EL (cell line): Measurements from ENCODE around the gene SMYD3.
"Not testable (repeated sequence)": the region's sequence is repeated elsewhere in the genome, so short reads cannot be mapped to it uniquely, and the experiment has no call there.

ENCODE experiments used
- DNase-seq: peaks from one replicate; pipeline ENCODE4 v3.0.0-alpha.2; 2016

SMYD3 gene

GRCh38 chr1:245730801-245731200 lies 776.3 kb downstream of the SMYD3 start:
- no peak for DNase-seq

- DNase-seq: not testable (repeated sequence)
Observed at GRCh38 chr1:245728035-245728434, 779.0 kb downstream of the SMYD3 start.

GRCh38 chr1:245721488-245721887 lies 785.6 kb downstream of the SMYD3 start:
- no peak for DNase-seq

- DNase-seq: no peak
Observed at GRCh38 chr1:245718951-245719350, 788.1 kb downstream of the SMYD3 start.

- no peak for DNase-seq
Observed at GRCh38 chr1:245718123-245718522, 789.0 kb downstream of the SMYD3 start.

- no peak for DNase-seq
Observed at GRCh38 chr1:245717611-245718010, 789.5 kb downstream of the SMYD3 start.

- no peak for DNase-seq
Observed at GRCh38 chr1:245716561-245716960, 790.5 kb downstream of the SMYD3 start.

- peak; percentile 85 for DNase-seq
Observed at GRCh38 chr1:245715970-245716369, 791.1 kb downstream of the SMYD3 start.

GRCh38 chr1:245715291-245715701 lies 791.8 kb downstream of the SMYD3 start:
- peak; percentile 37 for DNase-seq

GRCh38 chr1:245714027-245714426 lies 793.1 kb downstream of the SMYD3 start:
- DNase-seq: not testable (repeated sequence)

- DNase-seq: no peak
Observed at GRCh38 chr1:245710961-245711903, 795.8 kb downstream of the SMYD3 start.

GRCh38 chr1:245707941-245708340 lies 799.1 kb downstream of the SMYD3 start:
- no peak for DNase-seq

GRCh38 chr1:245704765-245705164 lies 802.3 kb downstream of the SMYD3 start:
- DNase-seq: peak; percentile 60

GRCh38 chr1:245704341-245704740 lies 802.7 kb downstream of the SMYD3 start:
- no peak for DNase-seq

- no peak for DNase-seq
Observed at GRCh38 chr1:245702346-245702745, 804.7 kb downstream of the SMYD3 start.

GRCh38 chr1:245701631-245702030 lies 805.4 kb downstream of the SMYD3 start:
- no peak for DNase-seq

- DNase-seq: no peak
Observed at GRCh38 chr1:245700631-245701030, 806.4 kb downstream of the SMYD3 start.
